Measurements from ENCODE around the gene NENF.
"Not testable (repeated sequence)": the region's sequence is repeated elsewhere in the genome, so short reads cannot be mapped to it uniquely, and the experiment has no call there.

NENF gene

DNA sequence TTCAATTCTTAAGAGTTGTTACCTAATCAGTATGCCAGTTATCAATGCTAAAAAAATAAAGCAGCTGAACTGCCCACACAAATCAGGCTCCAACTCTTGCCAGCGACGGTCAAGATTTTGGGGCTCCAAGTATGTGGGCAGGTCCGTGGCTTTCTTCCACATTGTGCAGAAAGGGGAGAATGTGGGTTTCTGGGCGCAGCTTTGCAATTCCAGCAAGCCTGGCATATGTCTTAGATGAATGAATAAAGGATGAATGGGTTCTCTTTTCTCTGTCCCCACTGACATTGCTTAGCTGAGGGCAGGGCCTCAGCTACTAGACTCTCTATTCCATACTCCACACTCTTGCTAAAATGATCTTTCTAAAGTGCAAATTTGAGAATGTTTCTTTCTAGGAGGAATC lies 42.4 kb downstream of the NENF start:
- no peak overlapping the region for H3K4me3 ChIP-seq (ENCODE audit: low read depth, low read length)
- TF ChIP-seq, protein P1, sequence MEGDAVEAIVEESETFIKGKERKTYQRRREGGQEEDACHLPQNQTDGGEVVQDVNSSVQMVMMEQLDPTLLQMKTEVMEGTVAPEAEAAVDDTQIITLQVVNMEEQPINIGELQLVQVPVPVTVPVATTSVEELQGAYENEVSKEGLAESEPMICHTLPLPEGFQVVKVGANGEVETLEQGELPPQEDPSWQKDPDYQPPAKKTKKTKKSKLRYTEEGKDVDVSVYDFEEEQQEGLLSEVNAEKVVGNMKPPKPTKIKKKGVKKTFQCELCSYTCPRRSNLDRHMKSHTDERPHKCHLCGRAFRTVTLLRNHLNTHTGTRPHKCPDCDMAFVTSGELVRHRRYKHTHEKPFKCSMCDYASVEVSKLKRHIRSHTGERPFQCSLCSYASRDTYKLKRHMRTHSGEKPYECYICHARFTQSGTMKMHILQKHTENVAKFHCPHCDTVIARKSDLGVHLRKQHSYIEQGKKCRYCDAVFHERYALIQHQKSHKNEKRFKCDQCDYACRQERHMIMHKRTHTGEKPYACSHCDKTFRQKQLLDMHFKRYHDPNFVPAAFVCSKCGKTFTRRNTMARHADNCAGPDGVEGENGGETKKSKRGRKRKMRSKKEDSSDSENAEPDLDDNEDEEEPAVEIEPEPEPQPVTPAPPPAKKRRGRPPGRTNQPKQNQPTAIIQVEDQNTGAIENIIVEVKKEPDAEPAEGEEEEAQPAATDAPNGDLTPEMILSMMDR (IDR thresholded peaks at IDR 0.05; ENCODE audit: control insufficient read depth, extremely low read depth, insufficient read depth) = no peak
- DNase-seq (ENCODE audit: low read depth) = no peak

DNA sequence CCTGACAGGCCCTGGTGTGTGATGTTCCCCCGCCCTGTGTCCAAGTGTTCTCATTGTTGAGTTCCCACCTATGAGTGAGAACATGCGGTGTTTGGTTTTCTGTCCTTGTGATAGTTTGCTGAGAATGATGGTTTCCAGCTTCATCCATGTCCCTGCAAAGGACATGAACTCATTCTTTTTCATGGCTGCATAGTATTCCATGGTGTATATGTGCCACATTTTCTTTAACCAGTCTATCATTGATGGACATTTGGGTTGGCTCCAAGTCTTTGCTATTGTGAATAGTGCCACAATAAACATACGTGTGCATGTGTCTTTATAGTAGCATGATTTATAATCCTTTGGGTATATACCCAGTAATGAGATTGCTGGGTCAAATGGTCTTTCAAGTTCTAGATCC lies 43.1 kb downstream of the NENF start:
- not testable (repeated sequence) for DNase-seq (ENCODE audit: low read depth)

GRCh38 chr1:212477014-212477679 lies 44.4 kb downstream of the NENF start:
- TF ChIP-seq, protein P1 (IDR thresholded peaks at IDR 0.05; ENCODE audit: control insufficient read depth, extremely low read depth, insufficient read depth) = peak; percentile 88
- peak; percentile 64 for DNase-seq (ENCODE audit: low read depth)
- no peak overlapping the region for H3K4me3 ChIP-seq (ENCODE audit: low read depth, low read length)

More for the DNA sequence above, 43.1 kb downstream of the NENF start:
- H3K4me3 ChIP-seq (ENCODE audit: low read depth, low read length) = not testable (repeated sequence)

GRCh38 chr1:212477680-212478466 lies 45.2 kb downstream of the NENF start:
- TF ChIP-seq, protein P1 (IDR thresholded peaks at IDR 0.05; ENCODE audit: control insufficient read depth, extremely low read depth, insufficient read depth) = no peak
- H3K4me3 ChIP-seq (ENCODE audit: low read depth, low read length) = no peak overlapping the region
- no peak for DNase-seq (ENCODE audit: low read depth)

GRCh38 chr1:212478467-212479025 lies 45.8 kb downstream of the NENF start:
- no peak for DNase-seq (ENCODE audit: low read depth)

GRCh38 chr1:212479188-212479587 lies 46.5 kb downstream of the NENF start:
- H3K4me3 ChIP-seq (ENCODE audit: low read depth, low read length) = no peak overlapping the region
- DNase-seq (ENCODE audit: low read depth) = no peak
- TF ChIP-seq, protein P1 (IDR thresholded peaks at IDR 0.05; ENCODE audit: control insufficient read depth, extremely low read depth, insufficient read depth) = no peak

More at GRCh38 chr1:212478467-212479025, 45.8 kb downstream of the NENF start:
- H3K4me3 ChIP-seq (ENCODE audit: low read depth, low read length) = no peak overlapping the region
- TF ChIP-seq, protein P1 (IDR thresholded peaks at IDR 0.05; ENCODE audit: control insufficient read depth, extremely low read depth, insufficient read depth) = no peak

DNA sequence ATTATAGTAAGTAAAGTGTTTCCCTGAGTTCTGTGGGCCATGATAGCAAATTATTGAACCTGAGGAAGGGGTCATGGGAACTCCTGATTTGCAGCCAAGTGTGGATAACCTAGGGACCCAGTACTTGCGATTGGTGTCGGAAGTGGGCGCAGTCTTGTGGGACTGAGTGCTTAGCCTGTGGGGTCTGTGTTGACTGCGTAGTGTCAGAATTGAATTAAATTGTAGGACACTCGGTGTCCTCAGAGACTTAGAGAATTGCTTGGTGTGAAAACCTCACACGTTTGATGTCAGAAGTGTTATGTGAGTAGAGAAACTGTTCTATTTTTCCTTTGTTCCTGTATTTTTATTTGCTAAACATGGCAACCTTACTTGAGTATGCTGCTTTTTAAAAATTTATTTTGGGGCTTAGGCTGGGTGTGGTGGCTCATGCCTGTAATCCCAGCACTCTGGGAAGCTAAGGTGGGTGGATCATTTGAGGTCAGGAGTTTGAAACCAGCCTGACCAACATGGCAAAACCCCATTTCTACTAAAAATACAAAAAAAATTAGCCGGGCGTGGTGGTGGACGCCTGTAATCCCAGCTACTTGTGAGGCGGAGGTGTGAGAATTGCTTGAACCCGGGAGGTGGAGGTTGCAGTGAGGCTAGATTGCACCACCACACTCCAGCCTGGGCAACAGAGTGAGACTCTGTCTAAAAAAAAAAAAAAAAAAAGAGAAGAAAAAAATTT lies 48.2 kb downstream of the NENF start:
- not testable (repeated sequence) for DNase-seq (ENCODE audit: low read depth)

More for the DNA sequence above, 48.2 kb downstream of the NENF start:
- H3K4me3 ChIP-seq (ENCODE audit: low read depth, low read length) = not testable (repeated sequence)

All from LNCaP clone FGC (cell line).